ENCODE results near the gene TGFB3.

DNA sequence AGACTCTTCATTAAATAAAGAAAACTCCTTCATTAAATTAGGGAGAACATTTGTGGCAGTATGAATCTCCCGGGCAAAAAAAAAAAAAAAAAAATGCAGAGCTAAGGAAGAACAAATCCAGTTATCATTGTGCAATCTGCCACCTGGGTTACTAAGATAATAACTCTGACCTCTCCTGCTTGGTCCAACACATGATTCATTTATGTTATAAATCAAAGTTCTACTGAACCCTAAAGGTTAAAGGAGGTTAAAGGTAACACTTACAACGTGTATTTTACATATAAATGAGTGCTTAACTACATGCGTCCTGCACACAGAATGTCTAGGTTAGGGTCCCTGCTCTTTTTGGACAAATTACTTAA, 4.2 kb downstream of the TGFB3 start:
- TF ChIP-seq RAD21 (conservative IDR thresholded peaks at IDR 0.05) (no peak), CTCF (IDR thresholded peaks at IDR 0.05; ENCODE audit: poor library complexity, severe bottlenecking) (no peak), POLR2AphosphoS5 (IDR thresholded peaks at IDR 0.05) (no peak), MXI1 (conservative IDR thresholded peaks at IDR 0.05; ENCODE audit: poor library complexity, severe bottlenecking) (no peak)
- TF ChIP-seq, protein P1, sequence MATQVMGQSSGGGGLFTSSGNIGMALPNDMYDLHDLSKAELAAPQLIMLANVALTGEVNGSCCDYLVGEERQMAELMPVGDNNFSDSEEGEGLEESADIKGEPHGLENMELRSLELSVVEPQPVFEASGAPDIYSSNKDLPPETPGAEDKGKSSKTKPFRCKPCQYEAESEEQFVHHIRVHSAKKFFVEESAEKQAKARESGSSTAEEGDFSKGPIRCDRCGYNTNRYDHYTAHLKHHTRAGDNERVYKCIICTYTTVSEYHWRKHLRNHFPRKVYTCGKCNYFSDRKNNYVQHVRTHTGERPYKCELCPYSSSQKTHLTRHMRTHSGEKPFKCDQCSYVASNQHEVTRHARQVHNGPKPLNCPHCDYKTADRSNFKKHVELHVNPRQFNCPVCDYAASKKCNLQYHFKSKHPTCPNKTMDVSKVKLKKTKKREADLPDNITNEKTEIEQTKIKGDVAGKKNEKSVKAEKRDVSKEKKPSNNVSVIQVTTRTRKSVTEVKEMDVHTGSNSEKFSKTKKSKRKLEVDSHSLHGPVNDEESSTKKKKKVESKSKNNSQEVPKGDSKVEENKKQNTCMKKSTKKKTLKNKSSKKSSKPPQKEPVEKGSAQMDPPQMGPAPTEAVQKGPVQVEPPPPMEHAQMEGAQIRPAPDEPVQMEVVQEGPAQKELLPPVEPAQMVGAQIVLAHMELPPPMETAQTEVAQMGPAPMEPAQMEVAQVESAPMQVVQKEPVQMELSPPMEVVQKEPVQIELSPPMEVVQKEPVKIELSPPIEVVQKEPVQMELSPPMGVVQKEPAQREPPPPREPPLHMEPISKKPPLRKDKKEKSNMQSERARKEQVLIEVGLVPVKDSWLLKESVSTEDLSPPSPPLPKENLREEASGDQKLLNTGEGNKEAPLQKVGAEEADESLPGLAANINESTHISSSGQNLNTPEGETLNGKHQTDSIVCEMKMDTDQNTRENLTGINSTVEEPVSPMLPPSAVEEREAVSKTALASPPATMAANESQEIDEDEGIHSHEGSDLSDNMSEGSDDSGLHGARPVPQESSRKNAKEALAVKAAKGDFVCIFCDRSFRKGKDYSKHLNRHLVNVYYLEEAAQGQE (IDR thresholded peaks at IDR 0.05; ENCODE audit: borderline replicate concordance): no peak
